Peyer's patch (tissue), 4 donors: ENCODE data around the gene TOX3.

Source experiments
- CTCF ChIP-seq, 6 experiments: fragments of 450-650 bp in 4 of 6; fragments of 200-600 bp in 2 of 6; sonication (generic) in 1 of 6; IDR thresholded peaks; one replicate each; pipeline ENCODE4 v1.5.1; 2017 to 2019; ENCODE audit warnings: antibody characterized with exemption in 6 of 6, mild to moderate bottlenecking in 3 of 6, moderate library complexity in 1 of 6
- POLR2A ChIP-seq, 2 donors: fragments of 450-650 bp; IDR thresholded peaks; one replicate each; pipeline ENCODE4 v1.5.1; 2017; ENCODE audit warnings: antibody characterized with exemption in 2 of 2, mild to moderate bottlenecking in 2 of 2, moderate library complexity in 2 of 2

GRCh38 chr16:52549011-52549692 is 2.2 kb upstream of the TOX3 start:
- TF ChIP-seq CTCF (IDR thresholded peaks at IDR 0.05) = peak in 4 of 6 experiments; percentile 16 to 60 (median 38)
- no peak for TF ChIP-seq POLR2A (IDR thresholded peaks at IDR 0.05)
